RWPE2 (cell line): Measurements from ENCODE around the gene SEM1.
A peak's percentile ranks its signal among the peaks of the same experiment; 100 is the strongest.
"Not testable (repeated sequence)": the region's sequence is repeated elsewhere in the genome, so short reads cannot be mapped to it uniquely, and the experiment has no call there.

ENCODE experiments used
- ATAC-seq: fragments of 200-7000 bp; cut with Tn5 transposase; 3 replicates; pipeline ENCODE4 v1.9.1; 2021; ENCODE audit warnings: low read depth
- DNase-seq: peaks from one replicate; pipeline ENCODE4 v3.0.0-alpha.2; 2020; ENCODE audit warnings: low spot score
- H3K27ac ChIP-seq: fragments of 450-650 bp; 2 replicates; pipeline ENCODE4 v1.5.1; 2017; ENCODE audit warnings: mild to moderate bottlenecking; ENCODE audit not compliant: poor library complexity, severe bottlenecking
- H3K27me3 ChIP-seq: fragments of 250-450 bp; sonication (Bioruptor Pico); 2 replicates; pipeline ENCODE4 v1.5.1; 2021; ENCODE audit warnings: mild to moderate bottlenecking, moderate library complexity; ENCODE audit not compliant: insufficient read depth, poor library complexity, severe bottlenecking
- H3K36me3 ChIP-seq: fragments of 250-450 bp; sonication (Bioruptor Pico); 2 replicates; pipeline ENCODE4 v1.5.1; 2020; ENCODE audit warnings: low read depth, mild to moderate bottlenecking, moderate library complexity
- H3K4me1 ChIP-seq: fragments of 250-450 bp; sonication (Bioruptor Pico); 2 replicates; pipeline ENCODE4 v1.5.1; 2021; ENCODE audit warnings: mild to moderate bottlenecking, moderate library complexity; ENCODE audit not compliant: insufficient read depth, poor library complexity, severe bottlenecking
- H3K4me3 ChIP-seq: fragments of 250-450 bp; sonication (Bioruptor Pico); 2 replicates; pipeline ENCODE4 v1.5.1; 2021; ENCODE audit warnings: mild to moderate bottlenecking, moderate library complexity; ENCODE audit not compliant: severe bottlenecking
- H3K9me3 ChIP-seq: fragments of 250-450 bp; sonication (Bioruptor Pico); 2 replicates; pipeline ENCODE4 v1.5.1; 2021; ENCODE audit warnings: mild to moderate bottlenecking, moderate library complexity; ENCODE audit not compliant: severe bottlenecking
- TF ChIP-seq, protein P1 (sequence below): fragments of 450-650 bp; IDR thresholded peaks from one replicate; pipeline ENCODE4 v1.5.1; 2017; ENCODE audit warnings: mild to moderate bottlenecking, moderate library complexity; ENCODE audit not compliant: poor library complexity, severe bottlenecking

Gene SEM1

GRCh38 chr7:96728139-96728538, 18.5 kb upstream of the SEM1 start:
- peak overlapping the region; percentile 44 for H3K27ac ChIP-seq
- TF ChIP-seq, protein P1, sequence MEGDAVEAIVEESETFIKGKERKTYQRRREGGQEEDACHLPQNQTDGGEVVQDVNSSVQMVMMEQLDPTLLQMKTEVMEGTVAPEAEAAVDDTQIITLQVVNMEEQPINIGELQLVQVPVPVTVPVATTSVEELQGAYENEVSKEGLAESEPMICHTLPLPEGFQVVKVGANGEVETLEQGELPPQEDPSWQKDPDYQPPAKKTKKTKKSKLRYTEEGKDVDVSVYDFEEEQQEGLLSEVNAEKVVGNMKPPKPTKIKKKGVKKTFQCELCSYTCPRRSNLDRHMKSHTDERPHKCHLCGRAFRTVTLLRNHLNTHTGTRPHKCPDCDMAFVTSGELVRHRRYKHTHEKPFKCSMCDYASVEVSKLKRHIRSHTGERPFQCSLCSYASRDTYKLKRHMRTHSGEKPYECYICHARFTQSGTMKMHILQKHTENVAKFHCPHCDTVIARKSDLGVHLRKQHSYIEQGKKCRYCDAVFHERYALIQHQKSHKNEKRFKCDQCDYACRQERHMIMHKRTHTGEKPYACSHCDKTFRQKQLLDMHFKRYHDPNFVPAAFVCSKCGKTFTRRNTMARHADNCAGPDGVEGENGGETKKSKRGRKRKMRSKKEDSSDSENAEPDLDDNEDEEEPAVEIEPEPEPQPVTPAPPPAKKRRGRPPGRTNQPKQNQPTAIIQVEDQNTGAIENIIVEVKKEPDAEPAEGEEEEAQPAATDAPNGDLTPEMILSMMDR: no peak
- H3K36me3 ChIP-seq: no peaks in the 10 kb centered on the region
- no peaks in the 10 kb centered on the region for H3K27me3 ChIP-seq
- H3K4me1 ChIP-seq: peaks cover 33% of the 10 kb centered on the region
- no peaks in the 10 kb centered on the region for H3K9me3 ChIP-seq
- DNase-seq (no peak), ATAC-seq (peak; percentile 66)
- H3K4me3 ChIP-seq: no peak overlapping the region

- H3K27ac ChIP-seq: peak overlapping the region; percentile 44
- TF ChIP-seq, protein P1: no peak
- H3K4me1 ChIP-seq: peaks cover 33% of the 10 kb centered on the region
Observed at GRCh38 chr7:96727534-96728088, 18.0 kb upstream of the SEM1 start.

DNA sequence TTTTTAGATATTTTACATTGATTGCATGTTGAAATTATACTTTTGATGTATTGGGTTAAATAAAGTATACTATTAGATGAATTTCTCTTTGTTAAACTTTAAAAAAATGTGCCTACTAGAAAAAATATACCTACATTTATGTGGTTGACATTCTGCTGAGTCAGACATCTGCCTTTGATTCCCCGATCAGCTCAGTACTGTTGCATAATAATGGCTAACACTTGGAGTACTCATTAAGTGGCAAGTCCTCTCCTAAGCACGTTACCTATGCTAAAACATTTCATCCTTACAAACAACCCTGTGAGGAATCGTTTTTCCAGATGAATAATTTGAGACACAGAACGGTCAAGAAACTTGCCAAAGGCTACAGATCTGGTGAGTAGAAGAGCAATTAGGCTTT, 14.0 kb upstream of the SEM1 start:
- DNase-seq (no peak), ATAC-seq (peak; percentile 61; the same call in 2 of the 3 replicates)
- H3K9me3 ChIP-seq: no peaks in the 10 kb centered on the region
- H3K4me1 ChIP-seq: peaks cover 32% of the 10 kb centered on the region
- no peak overlapping the region for H3K4me3 ChIP-seq
- H3K36me3 ChIP-seq: no peaks in the 10 kb centered on the region
- H3K27ac ChIP-seq: peak overlapping the region; percentile 7
- H3K27me3 ChIP-seq: no peaks in the 10 kb centered on the region
- TF ChIP-seq, protein P1: no peak

More at GRCh38 chr7:96727534-96728088, 18.0 kb upstream of the SEM1 start:
- Histone ChIP-seq H3K27me3 (no peaks in the 10 kb centered on the region), H3K4me3 (no peak overlapping the region), H3K36me3 (no peaks in the 10 kb centered on the region), H3K9me3 (no peaks in the 10 kb centered on the region)
- ATAC-seq (peak; percentile 30), DNase-seq (no peak)

DNA sequence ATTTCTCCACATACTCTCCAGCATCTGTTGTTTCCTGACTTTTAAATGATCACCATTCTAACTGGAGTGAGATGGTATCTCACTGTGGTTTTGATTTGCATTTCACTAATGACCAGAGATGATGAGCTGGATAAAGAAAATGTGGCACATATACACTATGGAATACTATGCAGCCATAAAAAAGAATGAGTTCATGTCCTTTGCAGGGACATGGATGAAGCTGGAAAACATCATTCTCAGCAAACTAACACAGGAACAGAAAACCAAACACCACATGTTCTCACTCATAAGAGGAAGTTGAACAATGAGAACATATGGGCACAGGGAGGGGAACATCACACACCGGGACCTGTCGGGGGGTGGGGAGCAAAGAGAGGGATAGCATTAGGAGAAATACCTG, 13.3 kb upstream of the SEM1 start:
- H3K4me3 ChIP-seq, H3K27ac ChIP-seq, H3K9me3 ChIP-seq, H3K27me3 ChIP-seq, H3K36me3 ChIP-seq, ATAC-seq, DNase-seq: not testable (repeated sequence)
- peaks cover 25% of the 10 kb centered on the region for H3K4me1 ChIP-seq

DNA sequence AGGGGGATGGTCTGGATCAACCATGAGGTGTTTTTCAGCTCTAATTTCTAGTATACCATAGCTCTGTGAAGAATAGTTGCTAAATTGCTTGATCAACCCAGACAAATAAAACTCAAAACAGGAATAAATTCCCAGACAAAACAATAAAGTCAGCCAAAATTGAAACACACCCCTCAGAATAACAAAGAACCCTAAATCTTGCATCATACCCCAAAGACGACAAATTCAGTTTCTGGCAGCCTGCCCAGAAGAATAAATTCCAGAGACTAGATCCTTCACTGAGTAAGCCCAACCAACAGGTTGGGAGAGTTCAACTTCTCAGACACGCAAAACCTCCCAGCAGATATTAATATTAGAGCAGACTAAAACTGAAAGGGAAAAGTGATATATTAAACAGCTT, 11.2 kb upstream of the SEM1 start:
- ATAC-seq (peak; percentile 87), DNase-seq (no peak)
- TF ChIP-seq, protein P1: no peak

More for the DNA sequence above, 11.2 kb upstream of the SEM1 start:
- Histone ChIP-seq H3K4me3 (no peak overlapping the region), H3K36me3 (no peaks in the 10 kb centered on the region), H3K9me3 (no peaks in the 10 kb centered on the region), H3K27ac (peak overlapping the region; percentile 36), H3K4me1 (peaks cover 21% of the 10 kb centered on the region), H3K27me3 (no peaks in the 10 kb centered on the region)
